Astrocyte (in vitro differentiated cells and primary cell): ENCODE results near the gene ETHE1.

Experiments used
- CTCF ChIP-seq: IDR thresholded peaks from 2 replicates; pipeline ENCODE4 v1.5.1; 2011; ENCODE audit warnings: low read depth, mild to moderate bottlenecking, inconsistent platforms, low read length, moderate library complexity; ENCODE audit not compliant: insufficient read depth
- EZH2 ChIP-seq: IDR thresholded peaks from 2 replicates; pipeline ENCODE4 v1.6.1; 2012; ENCODE audit warnings: mild to moderate bottlenecking, low read length, inconsistent platforms; ENCODE audit not compliant: insufficient read depth

DNA sequence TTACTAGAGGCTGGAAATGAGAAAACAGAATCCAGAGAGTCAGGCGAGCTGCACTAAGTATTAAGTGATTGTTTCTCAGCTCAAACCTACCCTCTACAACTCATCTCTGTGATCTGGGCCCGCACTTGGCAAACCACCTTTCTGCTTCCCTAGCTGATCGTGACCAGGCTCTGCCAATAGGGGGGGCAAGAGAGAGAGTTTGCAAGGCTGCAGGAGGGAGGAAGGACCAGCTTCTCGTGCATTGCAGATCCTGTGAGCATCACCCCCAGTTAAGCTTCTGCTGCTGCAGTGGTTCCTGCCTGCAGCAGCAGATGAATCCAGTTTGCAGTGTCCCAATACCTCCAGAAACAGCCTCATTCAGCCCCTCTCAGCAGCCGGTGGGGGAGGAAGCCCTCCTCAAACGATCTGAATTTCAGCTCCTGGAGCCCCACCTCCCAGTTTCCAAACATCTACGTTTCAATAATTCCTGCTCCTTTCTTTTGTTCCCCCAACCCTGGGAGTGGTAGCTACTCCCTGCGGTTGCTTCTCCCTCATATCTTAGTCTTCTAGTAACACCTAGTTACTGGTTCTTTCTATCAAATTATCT is 28.3 kb upstream of the ETHE1 start:
- TF ChIP-seq CTCF (peak; percentile 89), EZH2 (no peak)
